GM12891 (cell line): ENCODE measurements around the gene MYO15B.

Experiments used
- DNase-seq: peaks from one replicate; pipeline ENCODE4 v3.0.0; 2011; ENCODE audit warnings: low spot score; ENCODE audit not compliant: insufficient read length
- FAIRE-seq: peaks from 2 replicates; lab custom pipeline; 2011; peaks lifted over from hg19 to GRCh38; lab: Jason Lieb, UNC
- PAX5 ChIP-seq: IDR thresholded peaks from 2 replicates; pipeline ENCODE4 v1.6.1; 2011; ENCODE audit warnings: low read length, moderate library complexity, mild to moderate bottlenecking; ENCODE audit not compliant: insufficient read depth, severe bottlenecking
- POLR2A ChIP-seq: IDR thresholded peaks from 2 replicates; pipeline ENCODE4 v1.6.1; 2011; ENCODE audit warnings: low read depth, low read length, control low read depth
- POLR2AphosphoS5 ChIP-seq: IDR thresholded peaks from 2 replicates; pipeline ENCODE4 v1.6.1; 2011; ENCODE audit warnings: low read depth, low read length, control low read depth
- POU2F2 ChIP-seq: IDR thresholded peaks from 2 replicates; pipeline ENCODE4 v1.6.1; 2011; ENCODE audit warnings: low read depth, mild to moderate bottlenecking, control low read depth, low read length, moderate library complexity
- SPI1 ChIP-seq: IDR thresholded peaks from 2 replicates; pipeline ENCODE4 v1.6.1; 2011; ENCODE audit warnings: low read depth, low read length, control low read depth
- TAF1 ChIP-seq: IDR thresholded peaks from 2 replicates; pipeline ENCODE4 v1.6.1; 2011; ENCODE audit warnings: low read depth, low read length, control low read depth

MYO15B gene

DNA sequence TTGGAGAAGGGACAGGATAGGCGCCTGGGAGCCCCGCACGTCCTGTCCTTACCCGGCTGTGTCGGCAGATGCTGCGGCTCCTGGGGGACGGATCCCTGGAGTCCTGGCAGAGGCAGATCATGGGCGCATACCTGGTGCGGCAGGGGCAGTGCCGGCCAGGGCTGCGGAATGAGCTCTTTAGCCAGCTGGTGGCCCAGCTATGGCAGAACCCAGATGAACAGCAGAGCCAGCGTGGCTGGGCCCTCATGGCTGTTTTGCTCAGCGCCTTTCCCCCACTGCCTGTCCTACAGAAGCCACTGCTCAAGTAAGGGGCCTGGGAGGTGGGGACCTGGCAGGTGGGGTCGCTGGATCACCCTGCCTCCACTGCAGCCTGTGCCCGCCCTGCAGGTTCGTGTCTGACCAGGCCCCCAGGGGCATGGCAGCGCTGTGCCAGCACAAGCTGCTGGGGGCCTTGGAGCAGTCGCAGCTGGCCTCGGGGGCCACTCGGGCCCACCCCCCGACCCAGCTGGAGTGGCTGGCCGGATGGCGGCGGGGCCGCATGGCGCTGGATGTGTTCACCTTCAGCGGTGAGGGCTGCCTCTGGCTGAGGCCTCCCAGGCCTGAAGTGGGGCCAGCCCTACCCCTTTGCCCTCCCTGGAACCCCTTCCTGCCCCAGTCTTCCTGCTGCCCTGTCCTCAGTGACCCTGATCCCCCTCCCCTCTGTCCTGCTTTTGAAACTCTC lies 25.5 kb downstream of the MYO15B start:
- no peak for FAIRE-seq
- TF ChIP-seq PAX5: no peak
- TF ChIP-seq POU2F2: no peak
- no peak for TF ChIP-seq POLR2A
- no peak for TF ChIP-seq TAF1
- TF ChIP-seq POLR2AphosphoS5: no peak
- no peak for TF ChIP-seq SPI1
- no peak for DNase-seq

DNA sequence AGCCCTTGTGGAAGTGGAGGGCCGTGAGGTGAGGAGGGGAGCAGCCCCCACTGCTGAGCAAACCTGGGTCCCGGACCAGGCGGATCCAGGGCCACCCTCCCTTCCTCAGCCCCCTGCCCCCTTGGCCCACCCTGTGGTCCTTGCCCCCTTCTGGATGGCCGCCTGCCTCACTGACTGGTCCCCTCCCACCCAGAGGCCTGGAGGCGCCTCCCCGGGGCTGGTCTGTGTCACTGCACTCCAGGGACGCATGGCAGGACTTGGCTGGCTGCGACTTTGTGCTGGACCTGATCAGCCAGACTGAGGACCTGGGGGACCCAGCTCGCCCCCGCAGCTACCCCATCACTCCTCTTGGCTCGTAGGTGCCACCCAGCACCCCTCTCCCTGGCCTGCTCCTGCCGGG lies 26.4 kb downstream of the MYO15B start:
- FAIRE-seq: no peak

DNA sequence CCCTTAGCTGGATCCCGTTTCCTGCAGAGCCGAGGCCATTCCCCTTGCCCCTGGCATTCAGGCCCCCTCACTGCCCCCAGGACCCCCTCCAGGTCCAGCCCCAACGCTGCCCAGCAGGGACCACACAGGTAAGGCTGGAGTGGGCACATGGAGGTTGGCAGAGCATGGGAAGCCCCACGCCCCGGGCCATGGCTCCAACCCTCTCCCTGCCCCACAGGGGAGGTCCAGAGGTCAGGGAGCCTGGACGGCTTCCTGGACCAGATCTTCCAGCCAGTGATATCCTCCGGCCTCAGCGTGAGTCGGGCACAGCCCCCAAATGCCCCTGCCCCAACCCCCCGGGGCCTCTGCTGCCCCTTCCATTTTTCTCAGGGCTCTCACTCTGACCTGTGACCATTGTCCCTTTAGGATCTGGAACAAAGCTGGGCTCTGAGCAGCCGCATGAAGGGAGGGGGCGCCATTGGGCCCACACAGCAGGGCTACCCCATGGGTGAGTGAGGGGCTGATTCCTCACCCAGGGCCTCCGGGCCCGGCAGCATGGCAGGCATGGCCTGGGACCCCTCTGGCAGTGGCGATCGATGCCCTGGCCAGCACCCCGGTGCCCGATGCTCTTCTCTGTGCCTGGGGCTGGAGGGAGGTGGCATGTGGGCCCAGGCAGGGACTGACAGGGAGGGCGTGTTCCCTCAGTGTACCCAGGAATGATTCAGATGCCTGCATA lies 27.1 kb downstream of the MYO15B start:
- no peak for DNase-seq
- TF ChIP-seq POU2F2 (no peak), POLR2AphosphoS5 (no peak), POLR2A (no peak), SPI1 (no peak), TAF1 (no peak), PAX5 (no peak)
- no peak for FAIRE-seq

More for the DNA sequence above, 26.4 kb downstream of the MYO15B start:
- TF ChIP-seq POLR2A (no peak), TAF1 (no peak), SPI1 (no peak), POLR2AphosphoS5 (no peak), PAX5 (no peak), POU2F2 (no peak)
- no peak for DNase-seq

DNA sequence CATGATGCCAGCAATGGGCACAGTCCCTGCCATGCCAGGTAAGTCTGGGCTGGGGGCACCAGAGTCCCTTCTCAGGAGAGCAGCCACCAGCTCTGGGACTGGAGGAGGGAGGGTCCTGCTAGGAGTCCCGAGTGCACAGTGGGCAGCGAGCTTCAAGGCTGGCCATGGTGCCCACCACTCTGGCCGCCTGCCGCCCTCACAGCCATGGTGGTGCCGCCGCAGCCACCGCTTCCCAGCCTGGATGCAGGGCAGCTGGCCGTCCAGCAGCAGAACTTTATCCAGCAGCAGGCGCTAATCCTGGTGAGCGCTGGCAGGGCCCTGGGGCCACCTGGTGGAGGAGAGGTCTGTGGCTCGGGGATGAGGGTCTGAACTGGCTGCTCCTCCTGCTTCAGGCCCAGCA lies 27.7 kb downstream of the MYO15B start:
- DNase-seq (no peak), FAIRE-seq (no peak)
- no peak for TF ChIP-seq PAX5
- TF ChIP-seq POU2F2: no peak
- TF ChIP-seq TAF1: no peak
- TF ChIP-seq POLR2A: no peak
- no peak for TF ChIP-seq POLR2AphosphoS5
- no peak for TF ChIP-seq SPI1

DNA sequence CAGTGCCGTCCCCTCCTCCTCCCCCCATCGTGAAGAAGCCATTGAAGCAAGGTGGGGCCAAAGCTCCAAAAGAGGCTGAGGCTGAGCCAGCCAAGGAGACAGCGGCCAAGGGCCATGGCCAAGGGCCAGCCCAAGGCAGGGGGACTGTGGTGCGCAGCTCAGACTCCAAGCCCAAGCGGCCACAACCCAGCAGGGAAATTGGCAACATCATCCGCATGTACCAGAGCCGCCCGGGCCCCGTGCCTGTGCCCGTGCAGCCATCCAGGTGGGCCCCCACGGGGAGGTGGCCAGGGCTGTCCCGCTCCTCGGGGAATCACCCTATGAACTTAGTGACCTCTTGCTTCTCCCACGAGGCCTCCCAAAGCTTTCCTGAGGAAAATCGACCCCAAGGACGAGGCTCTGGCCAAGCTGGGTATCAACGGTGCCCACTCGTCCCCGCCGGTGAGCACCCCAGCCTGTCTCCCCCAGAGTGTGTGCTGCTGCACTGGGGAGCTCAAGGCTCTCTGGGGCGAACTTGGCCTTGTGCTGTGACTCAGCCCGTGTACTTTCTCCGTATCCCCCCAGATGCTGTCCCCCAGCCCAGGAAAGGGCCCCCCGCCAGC lies 29.0 kb downstream of the MYO15B start:
- TF ChIP-seq SPI1 (no peak), POLR2AphosphoS5 (no peak), POLR2A (no peak)
- FAIRE-seq (no peak), DNase-seq (no peak)

DNA sequence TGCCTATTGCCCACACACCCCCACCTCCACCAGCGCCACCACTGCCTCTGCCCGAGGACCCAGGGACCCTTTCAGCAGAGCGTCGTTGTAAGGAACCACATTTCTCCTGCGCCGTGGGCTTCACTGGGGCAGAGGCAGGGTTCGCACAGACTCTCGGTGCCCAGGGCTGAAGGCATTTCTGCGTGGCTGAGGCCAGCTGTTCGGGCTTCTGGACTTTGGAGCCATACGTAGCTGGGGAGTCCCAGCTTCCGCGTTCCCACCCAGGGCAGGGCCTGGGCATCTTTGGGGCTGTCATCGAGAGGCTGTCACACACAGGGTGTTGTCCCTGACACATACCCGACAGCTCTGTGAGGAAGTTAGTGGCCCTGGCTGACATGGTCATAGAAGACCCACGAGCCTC lies 29.6 kb downstream of the MYO15B start:
- TF ChIP-seq TAF1 (no peak), POLR2AphosphoS5 (no peak), POLR2A (no peak), PAX5 (no peak), SPI1 (no peak), POU2F2 (no peak)
- no peak for DNase-seq
- FAIRE-seq: no peak

DNA sequence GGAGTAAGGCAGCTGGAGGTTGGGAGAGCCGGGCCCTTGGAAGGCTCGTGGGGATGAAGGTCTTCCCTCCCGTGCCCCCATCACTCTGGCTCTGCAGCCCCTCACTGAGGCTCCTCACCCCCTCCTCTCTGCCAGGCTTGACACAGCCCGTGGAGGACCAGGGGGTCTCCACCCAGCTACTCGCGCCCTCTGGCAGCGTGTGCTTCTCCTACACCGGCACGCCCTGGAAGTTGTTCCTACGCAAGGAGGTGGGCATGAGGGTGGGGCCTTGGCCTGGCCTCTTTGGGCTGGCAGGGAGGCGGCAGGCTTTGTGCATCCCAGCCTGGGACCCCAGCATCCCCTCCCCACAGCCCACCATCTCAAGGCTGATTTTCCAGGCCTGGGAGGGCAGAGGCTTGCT lies 30.1 kb downstream of the MYO15B start:
- DNase-seq: no peak
- no peak for FAIRE-seq
- no peak for TF ChIP-seq PAX5
- TF ChIP-seq TAF1: no peak
- no peak for TF ChIP-seq SPI1
- no peak for TF ChIP-seq POLR2AphosphoS5
- TF ChIP-seq POU2F2: no peak

DNA sequence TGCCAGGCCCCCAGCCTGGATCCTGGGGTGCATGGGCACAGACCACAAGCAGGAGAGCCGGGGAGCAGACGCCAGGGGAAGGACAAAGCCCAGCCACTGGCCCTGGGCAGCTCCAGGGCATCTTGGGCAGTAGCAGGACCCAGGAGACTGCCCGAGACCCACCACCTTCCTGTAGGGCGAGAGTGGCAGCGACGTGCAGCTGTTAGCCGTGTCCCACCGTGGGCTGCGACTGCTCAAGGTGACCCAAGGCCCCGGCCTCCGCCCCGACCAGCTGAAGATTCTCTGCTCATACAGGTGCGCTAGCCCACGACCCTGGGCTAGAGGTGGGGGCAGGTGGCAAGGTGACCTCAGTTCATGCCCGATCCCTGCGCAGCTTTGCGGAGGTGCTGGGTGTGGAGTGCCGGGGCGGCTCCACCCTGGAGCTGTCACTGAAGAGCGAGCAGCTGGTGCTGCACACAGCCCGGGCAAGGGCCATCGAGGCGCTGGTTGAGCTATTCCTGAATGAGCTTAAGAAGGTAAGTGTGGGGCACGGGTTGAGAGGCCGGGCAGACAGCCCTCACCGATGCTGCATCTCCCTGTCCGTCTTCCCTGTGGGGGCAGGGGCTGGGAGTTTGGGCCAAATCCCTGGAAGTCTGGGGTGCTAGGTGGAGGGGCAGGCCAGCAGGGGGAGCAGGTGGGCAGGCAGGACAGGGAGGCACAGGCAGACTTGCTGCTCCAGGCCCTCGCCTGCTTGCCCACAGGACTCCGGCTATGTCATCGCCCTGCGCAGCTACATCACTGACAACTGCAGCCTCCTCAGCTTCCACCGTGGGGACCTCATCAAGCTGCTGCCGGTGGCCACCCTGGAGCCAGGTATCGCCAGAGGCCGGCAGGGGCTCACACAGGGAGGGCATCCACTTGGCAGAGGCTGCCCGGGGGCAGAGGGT lies 32.2 kb downstream of the MYO15B start:
- DNase-seq (peak; percentile 57), FAIRE-seq (no peak)
- TF ChIP-seq TAF1 (no peak), POLR2AphosphoS5 (no peak), PAX5 (no peak), POLR2A (no peak), POU2F2 (no peak), SPI1 (no peak)

DNA sequence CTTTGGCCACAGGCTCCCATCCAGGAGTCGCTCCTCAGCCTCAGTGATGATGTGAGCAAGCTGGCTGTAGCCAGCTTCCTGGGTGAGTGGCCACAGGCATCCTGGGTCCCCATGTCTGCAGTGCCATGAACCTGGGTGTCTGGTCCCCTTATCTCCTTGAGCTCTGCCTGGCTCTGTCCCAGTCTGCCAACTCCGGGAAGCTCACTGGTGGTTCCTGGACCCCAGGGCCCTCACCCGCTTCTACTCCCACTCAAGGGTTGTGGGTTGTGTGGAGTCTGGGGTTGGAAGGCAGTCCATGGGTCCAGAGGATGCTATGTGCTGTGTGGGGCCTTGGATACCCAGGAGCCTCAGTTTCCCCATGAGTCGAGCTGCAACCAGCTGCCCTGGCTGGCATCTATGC lies 33.9 kb downstream of the MYO15B start:
- FAIRE-seq: no peak
- TF ChIP-seq PAX5: no peak
- no peak for DNase-seq
